T-helper 1 cell treated with Interleukin-12 subunit alpha and Interleukin-12 subunit beta and Interleukin-4 antibody, amounts not matched to agents 30 ng/mL and 1 ng/mL, for 36 hours (primary cell): ENCODE results near the gene PCDHA1. TPM values are rescaled to one million over a fixed set of nuclear protein-coding genes. Genes with fewer than 3 reads are reported as not detected.

ENCODE experiments used
- intact Hi-C: fragments of 100-400 bp; cut with micrococcal nuclease; formaldehyde crosslinking; loops from one replicate; pipeline ENCODE4 v1.15.1; 2024
- total RNA-seq: library from RNA; stranded (reverse); gene quantifications from 2 replicates; pipeline ENCODE4 v1.2.3, GENCODE V29; 2022

Gene PCDHA1
- total RNA-seq, 1 donor from 2014 or later = not detected

DNA sequence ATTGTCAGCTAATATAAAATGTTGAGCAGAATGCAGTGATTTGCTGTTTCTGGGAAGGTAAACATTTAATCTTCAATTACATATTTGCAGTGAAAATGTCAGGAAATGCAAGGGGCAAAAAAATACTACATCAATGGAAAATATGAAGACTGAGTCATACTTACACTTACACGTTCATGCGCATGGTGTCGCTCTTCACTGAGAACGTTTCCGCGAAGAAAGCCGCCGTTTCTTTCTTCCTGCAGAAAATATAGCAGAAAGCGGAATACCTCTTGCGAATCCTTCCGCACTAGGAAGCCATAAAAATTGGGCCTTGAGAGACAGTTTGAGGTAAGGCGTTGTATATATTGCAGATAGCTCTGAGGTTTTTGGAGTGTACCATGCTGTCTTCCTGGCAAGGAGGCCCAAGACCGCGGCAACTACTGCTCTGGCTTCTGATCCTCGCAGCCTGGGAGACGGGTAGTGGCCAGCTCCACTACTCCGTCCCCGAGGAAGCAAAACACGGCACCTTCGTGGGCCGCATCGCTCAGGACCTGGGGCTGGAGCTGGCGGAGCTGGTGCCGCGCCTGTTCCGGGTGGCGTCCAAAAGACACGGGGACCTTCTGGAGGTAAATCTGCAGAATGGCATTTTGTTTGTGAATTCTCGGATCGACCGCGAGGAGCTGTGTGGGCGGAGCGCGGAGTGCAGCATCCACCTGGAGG, 96.1 kb downstream of the PCDHA1 start, which contains the start of gene PCDHA13:
Gene PCDHA13 (plus strand): TSS at position 236 of the 702 bp plus-strand sequence. CDS start 145 bp downstream, at position 381.
- intact Hi-C loops = loop anchor here (5.0 to 10.0 kb wide), 2 partner anchors 90 to 273 kb away; partner anchors contain the start of genes PCDHA2 and PCDHB6

DNA sequence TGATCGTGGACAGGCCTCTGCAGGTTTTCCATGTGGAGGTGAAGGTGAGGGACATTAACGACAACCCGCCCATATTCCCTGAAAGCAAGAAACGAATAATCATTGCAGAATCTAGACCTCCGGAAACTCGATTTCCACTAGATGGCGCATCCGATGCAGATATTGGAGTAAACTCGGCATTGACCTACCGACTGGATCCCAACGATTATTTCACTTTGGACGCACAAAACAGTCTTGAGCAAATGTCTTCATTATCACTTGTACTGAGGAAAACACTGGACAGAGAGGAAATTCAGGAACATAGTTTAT, 96.6 kb downstream of the PCDHA1 start:
- intact Hi-C loops = loop anchor here (5.0 to 10.0 kb wide), 2 partner anchors 90 to 272 kb away; partner anchors contain the start of genes PCDHA2 and PCDHB6

DNA sequence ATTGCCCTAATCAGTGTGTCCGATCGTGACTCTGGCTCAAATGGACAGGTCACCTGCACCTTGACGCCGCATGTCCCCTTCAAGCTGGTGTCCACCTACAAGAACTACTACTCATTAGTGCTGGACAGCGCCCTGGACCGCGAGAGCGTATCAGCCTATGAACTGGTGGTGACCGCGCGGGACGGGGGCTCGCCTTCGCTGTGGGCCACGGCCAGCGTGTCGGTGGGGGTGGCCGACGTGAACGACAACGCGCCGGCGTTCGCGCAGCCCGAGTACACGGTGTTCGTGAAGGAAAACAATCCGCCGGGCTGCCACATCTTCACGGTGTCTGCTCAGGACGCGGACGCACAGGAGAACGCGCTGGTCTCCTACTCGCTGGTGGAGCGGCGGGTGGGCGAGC, 97.4 kb downstream of the PCDHA1 start:
- intact Hi-C loops = loop anchor here (5.0 to 10.0 kb wide), 2 partner anchors 91 to 271 kb away; partner anchors contain the start of genes PCDHA2 and PCDHB6

DNA sequence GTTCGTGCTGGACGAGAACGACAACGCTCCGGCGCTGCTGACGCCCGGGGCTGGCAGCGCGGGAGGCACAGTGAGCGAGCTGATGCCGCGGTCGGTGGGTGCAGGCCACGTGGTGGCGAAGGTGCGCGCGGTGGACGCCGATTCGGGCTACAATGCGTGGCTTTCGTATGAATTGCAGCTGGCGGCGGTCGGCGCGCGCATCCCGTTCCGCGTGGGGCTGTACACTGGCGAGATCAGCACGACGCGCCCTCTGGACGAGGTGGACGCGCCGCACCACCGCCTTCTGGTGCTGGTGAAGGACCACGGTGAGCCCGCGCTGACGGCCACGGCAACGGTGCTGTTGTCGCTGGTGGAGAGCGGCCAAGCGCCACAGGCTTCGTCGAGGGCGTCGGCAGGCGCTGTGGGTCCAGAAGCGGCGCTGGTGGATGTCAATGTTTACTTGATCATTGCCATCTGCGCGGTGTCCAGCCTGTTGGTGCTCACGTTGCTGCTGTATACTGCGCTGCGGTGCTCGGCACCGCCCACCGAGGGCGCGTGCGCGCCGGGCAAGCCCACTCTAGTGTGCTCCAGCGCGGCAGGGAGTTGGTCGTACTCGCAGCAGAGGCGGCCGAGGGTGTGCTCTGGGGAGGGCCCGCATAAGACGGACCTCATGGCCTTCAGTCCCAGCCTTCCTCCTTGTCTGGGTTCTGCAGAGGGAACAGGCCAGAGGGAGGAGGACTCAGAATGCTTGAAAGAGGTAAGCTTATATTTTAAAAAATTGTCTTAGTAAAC, 98.2 kb downstream of the PCDHA1 start:
- intact Hi-C loops = loop anchor here (5.0 to 10.0 kb wide), 2 partner anchors 92 to 271 kb away; partner anchors contain the start of genes PCDHA2 and PCDHB6

DNA sequence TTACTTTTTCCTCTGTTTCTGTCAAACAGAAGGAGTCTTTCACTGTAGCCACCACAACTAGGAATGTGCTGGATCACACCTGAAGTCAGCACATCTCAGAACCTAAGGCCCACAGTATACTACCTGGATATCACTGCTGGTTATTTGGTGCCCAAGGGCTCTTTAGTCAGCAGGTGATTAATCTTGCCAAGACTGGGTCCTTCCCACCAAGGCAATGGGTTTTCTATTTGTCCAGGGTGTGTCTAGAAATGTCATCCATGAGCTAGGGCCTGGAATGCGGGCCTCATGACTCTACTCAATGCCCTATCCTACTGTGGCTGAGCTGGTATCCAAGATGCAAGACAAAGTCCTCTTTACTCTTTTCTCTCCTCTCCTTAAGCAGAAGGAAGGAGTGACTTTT, 130.4 kb downstream of the PCDHA1 start:
- intact Hi-C loops = no loop called here

DNA sequence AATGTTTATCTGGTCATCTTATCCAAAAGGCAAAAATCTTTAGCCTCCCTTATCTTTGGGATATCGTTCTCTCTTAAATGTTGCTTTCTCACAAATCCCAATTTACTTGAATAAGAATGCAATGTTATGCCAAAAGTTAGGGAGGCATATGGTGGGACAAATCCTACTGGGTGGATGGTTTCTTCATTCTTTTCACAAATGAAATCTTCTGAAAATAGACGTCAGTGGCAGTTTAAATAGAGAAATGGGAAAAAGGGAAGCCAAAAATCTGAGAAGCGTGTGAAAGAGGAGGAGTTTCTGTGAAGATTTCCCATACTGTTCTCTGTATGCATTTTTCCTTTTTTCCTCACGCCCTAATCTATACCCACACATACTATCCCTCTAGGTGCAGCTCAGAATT, 137.7 kb downstream of the PCDHA1 start:
- intact Hi-C loops = no loop called here

DNA sequence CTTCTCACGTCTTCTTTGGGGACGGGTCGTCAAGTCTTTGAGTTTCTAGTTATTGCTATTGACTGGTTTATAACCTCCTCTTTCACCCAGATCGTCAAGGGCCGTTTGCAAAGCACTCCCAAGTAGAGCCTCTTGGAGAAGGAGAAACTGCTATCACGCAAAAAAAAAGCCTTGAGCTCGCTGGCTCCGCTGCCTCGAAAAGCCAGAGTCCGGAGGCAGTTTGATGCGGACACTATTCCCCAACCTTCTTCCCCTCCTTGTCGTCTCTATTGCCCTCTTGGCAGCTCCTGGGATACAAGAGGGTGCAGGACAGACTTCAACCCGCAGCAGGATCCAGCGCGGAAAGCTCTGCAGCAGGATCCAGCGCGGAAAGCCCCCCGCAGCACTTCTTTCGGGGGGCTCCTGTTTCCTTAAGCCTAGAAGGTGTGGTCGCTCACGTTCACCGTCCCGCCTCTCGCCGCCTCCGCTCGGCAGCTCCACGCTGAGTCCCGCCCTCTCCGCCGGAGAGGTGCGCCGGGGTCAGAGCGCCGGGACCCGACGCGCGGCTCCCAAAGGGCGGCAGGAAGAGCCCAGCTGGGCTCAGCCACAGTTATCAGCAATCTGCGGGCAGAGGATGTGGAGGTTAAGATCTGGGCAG, 140.0 kb downstream of the PCDHA1 start, which contains the start of gene PCDHAC1:
Gene PCDHAC1 (plus strand): TSS at position 494 of the 637 bp plus-strand sequence. CDS start 594 bp downstream, outside the sequence.
- intact Hi-C loops = no loop called here

DNA sequence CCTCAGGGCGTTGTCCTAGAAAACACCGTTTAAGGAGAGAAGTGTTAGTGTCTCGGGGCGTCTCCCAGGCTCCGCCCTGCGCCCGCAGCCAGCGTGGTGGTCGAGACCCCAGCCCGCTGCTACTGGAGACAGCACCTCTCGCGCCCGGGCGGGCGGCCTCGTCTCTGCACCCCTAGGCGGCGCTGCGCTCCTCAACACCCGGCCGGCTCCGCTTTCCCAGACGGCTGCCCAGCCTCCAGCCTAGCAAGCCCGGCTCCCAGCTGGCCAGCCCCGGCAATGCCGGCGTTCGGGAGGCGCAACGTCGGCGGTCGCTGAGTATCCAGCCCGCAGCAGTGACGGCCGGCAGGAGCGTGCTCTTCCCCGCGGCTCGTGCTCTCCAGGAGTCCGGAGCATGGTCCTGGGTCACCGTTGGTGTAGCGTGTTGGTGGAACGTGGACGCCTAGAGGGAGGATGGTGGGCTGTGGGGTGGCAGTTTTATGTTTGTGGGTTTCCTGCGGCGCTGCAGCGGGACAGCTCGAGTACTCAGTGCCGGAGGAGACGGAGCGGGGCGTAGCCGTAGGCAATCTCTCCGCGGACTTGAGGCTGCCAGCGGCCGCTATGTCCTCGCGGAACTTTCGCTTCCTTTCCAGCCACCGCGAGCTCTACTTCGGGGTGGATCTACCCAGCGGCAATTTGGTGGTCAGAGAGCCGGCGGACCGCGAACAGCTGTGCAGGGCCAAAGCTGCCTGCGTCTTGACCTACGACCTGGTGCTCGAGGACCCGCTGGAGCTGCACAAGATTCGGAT, 140.7 kb downstream of the PCDHA1 start:
- intact Hi-C loops = no loop called here

DNA sequence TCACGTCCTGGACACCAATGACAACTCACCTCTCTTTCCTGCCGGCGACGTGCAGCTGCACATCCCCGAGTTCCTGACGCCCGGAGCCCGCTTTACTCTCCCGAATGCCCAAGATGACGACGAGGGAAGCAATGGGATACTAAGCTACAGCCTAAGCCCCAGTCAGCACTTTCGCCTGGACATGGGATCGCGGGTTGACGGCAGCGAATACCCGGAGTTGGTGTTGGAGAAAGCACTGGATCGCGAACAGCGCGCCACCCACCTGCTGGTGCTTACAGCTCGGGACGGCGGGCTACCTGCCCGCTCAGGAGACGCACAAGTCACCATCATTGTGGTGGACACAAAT, 141.3 kb downstream of the PCDHA1 start:
- intact Hi-C loops = no loop called here

DNA sequence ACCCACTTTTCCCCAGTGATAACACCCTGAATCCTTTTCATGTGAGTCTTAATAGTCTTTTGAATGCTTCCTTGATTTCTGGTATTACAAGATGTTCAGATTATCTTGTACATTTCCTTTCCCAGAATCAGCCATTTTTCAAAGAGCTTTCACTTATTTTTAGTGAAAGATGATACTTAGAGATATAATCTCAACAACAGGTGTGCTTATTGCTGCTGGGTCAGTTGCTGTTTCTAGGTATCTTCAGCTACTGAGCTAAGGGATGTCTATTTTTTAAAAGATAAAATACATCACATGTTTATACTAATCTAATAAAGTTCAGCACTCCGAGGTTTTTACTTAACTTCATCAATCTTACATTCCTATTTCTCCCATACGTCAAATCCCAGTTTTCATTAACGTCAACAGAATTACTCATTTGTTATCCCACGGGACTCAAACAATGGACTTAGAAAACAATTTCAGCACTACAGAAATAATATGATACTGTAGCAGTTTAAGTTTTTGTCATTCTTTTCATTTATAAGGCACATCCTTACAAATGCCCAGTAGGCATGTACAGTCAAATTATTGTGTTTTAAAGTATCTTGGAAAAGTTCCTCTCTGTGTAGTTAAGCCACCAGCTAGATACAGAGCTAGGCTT, 149.1 kb downstream of the PCDHA1 start:
- intact Hi-C loops = no loop called here

DNA sequence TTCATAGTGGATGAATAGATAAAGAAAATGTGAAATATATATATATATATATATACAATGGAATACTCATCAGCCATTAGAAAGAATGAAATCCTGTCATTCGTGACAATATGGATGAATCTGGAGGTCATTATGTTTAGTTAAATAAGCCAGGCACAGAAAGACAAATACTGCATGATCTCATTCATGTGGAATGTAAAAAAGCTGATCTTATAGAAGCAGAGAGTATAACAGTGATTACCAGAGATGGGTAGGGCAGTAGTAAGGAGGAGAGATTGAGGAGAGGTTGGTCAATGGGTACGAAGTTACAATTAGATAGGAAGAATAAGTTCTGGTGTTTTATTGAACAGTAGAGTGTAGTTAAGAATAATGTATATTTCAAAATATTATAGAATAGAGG, 160.6 kb downstream of the PCDHA1 start:
- intact Hi-C loops = no loop called here

DNA sequence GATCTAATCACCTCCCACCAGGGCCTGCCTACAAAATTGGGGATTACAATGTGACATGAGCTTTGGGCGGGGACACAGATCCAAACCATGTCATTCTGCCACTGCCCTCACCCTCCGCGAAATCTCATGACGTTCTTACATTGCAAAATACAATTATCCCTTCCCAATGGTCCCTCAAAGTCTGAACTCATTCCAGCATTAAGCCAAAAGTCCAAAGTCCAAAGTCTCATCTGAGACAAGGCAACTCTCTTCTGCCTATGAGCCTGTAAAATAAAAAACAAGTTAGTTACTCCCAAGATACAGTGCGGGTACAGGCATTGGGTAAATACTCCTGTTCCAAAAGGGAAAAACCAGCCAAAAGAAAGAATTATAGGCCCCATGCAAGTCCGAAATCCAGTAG, 165.7 kb downstream of the PCDHA1 start:
- intact Hi-C loops = no loop called here

DNA sequence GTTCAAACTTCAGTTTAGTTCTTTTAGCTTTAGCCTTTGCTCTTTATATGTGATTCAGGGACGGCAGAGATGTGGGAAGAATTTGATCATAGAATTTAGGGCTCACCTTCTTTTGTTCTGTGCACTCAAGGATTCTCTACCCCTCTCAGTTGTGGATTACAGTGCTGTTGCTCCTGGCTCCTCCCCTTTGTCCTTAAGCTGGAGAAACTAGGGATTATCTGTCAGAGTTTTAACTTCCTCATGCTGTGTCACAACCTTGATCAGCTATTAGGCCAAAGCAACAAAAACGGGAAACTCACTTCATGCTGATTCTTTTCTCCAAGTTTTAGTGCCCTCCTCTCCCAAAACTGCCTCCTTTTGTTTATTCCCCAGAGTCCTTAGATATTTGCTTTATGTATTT, 167.3 kb downstream of the PCDHA1 start:
- intact Hi-C loops = no loop called here

DNA sequence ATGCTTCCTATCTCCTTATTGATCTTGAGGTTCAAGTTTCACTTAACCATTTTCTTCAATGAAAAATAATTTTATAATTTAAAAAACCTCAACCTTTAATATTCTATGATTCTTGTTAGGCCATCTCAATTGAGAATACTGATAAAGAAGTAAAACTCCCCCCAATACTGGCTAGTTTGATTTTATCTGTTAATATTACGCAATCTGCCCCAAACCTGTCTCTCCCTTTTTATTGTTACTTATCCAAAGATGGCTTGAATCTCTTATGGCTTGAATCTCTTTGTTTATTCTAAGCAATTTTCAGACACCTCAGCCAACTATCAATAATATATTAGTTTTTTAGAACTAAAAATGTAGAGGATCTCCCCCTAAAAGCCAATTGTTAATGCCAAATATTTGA, 176.2 kb downstream of the PCDHA1 start:
- intact Hi-C loops = no loop called here

DNA sequence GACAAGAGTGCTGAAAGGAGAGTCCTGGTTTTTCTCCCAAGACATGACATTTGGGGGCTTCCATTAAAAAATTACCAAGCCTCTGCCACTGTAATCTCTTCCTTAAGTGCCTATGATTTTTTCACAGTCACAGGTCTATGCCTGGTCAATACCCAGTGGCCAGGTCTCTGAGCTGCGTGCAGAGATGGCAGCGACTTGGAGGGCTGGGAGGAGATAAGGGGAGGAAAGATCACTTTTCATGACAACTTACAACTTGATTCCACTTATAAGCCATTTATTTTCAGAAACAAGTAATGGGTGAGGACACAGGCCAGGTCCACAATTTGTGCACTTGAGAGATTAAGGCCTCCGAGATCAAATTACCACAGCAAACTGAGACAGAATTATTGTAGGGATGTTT, 178.4 kb downstream of the PCDHA1 start:
- intact Hi-C loops = no loop called here

DNA sequence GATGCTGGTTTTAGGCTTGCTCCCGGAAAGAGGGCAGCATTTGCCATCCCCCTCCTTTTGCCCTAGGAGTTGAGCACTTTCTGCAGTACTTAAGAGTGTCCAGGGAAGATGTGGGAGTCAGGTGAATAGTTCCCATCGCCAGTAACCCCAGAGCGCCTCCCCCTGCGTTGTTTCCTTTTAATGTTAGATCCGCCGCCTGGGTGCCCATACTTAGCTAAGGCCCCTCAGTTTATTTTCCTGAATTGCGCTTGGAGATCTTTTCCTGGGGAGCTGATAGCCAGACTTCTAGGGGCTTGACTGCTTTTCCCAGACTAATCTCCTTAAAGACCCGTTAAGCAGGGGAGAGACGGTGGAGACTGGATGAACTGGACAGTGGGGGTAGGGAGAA, 180.0 kb downstream of the PCDHA1 start:
- intact Hi-C loops = no loop called here

DNA sequence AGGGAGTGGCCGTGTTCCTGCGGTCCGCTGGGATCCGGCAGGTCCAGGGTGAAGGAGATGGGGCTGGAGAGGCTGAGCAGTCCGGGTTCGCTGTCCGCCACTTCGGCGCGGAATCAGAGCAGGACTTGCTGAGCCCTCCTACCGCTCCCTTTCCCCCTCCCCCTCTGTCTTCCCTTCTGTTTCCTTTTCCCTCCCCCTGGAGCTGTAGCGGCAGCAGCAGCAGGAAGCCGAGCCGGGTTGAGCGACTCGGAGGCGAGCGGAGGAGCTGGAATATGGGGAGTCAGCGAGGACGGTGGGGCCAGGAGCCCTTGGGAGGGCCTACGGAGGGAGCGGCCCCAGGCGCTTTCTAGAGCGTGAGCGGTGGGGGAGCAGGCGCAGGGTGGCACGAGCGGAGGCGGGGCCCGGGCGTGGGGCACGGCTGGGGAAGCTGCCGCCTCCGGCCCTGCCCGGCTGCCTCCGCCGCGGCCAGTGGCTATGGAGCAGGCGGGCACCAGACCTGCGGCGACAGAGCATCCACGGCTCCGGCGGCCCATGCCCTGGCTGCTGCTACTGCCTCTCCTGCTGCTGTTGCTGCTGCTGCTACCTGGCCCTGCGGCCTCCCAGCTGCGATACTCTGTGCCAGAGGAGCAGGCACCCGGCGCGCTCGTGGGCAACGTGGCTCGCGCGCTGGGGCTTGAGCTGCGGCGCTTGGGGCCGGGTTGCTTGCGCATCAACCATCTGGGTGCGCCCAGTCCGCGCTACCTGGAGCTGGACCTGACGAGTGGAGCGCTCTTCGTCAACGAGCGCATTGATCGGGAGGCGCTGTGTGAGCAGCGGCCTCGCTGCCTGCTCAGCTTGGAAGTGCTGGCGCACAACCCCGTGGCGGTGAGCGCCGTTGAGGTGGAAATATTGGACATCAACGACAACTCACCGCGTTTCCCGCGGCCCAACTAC, 180.6 kb downstream of the PCDHA1 start, which contains the start of gene PCDHAC2:
Gene PCDHAC2 (plus strand): TSS at position 184 of the 933 bp plus-strand sequence. CDS start 291 bp downstream, at position 475.
- intact Hi-C loops = no loop called here

DNA sequence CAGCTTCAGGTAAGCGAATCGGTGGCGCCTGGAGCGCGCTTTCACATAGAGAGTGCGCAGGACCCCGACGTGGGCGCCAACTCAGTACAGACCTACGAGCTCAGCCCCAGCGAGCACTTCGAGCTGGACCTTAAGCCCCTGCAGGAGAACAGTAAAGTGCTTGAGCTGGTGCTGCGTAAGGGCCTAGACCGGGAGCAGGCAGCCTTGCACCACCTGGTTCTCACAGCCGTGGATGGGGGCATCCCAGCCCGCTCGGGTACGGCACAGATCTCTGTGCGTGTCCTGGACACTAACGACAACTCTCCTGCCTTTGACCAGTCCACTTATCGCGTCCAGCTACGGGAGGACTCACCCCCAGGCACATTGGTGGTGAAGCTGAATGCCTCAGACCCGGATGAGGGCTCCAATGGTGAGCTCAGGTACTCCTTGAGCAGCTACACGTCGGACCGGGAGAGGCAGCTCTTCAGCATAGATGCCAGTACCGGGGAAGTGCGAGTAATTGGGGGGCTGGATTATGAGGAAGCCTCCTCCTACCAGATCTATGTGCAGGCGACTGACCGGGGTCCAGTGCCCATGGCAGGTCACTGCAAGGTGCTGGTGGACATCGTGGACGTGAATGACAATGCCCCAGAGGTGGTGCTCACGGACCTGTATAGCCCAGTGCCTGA, 181.4 kb downstream of the PCDHA1 start:
- intact Hi-C loops = no loop called here

DNA sequence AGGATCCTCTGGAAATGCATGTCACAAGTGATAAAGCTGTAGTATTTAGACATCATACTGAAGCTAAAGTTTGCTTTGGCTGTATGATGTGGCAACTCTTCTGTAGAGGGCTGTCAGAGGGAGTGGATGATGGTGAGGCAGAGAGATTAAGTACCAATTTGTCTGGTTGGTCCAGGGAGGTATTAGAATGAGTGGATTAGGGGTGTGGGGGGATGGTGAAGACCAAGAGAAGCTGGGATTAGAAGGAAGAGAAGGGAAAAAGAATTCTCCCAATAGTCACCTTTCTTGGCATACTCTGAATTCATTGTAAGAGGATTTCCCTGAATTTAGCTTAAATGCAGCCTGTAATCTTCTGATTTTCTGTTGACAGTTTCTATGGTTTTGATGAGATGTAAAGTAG, 183.9 kb downstream of the PCDHA1 start:
- intact Hi-C loops = no loop called here
